HepG2 (cell line): ENCODE measurements around the gene SGPP1. TPM values are rescaled to one million over a fixed set of nuclear protein-coding genes. Genes with fewer than 3 reads are reported as not detected.
A peak's percentile ranks its signal among the peaks of the same experiment; 100 is the strongest.

ENCODE experiments used
- BRCA1 ChIP-seq: sonication (generic); formaldehyde crosslinking; IDR thresholded peaks from 2 replicates; pipeline ENCODE4 v1.4.0; 2020; ENCODE audit warnings: missing genetic modification reagents
- MAZ ChIP-seq, 2 experiments: sonication (generic) in 1 of 2; formaldehyde crosslinking in 1 of 2; IDR thresholded peaks; 2 replicates each; pipeline versions ENCODE4 v1.5.0 to v1.6.1; 2012 to 2020; ENCODE audit warnings: low read depth in 2 of 2, mild to moderate bottlenecking in 2 of 2, borderline replicate concordance in 1 of 2, improper control_type of control experiment in 1 of 2, low read length in 1 of 2, missing genetic modification reagents in 1 of 2, moderate library complexity in 1 of 2
- MIER3 ChIP-seq: IDR thresholded peaks from 2 replicates; pipeline ENCODE4 v1.6.1; 2016; ENCODE audit warnings: missing compliant biosample characterization, borderline replicate concordance
- PAF1 ChIP-seq: IDR thresholded peaks from 2 replicates; pipeline ENCODE4 v1.6.1; 2016; ENCODE audit warnings: missing genetic modification reagents, missing compliant biosample characterization
- PLRG1 ChIP-seq: fragments of 450-650 bp; conservative IDR thresholded peaks from 2 replicates; pipeline ENCODE4 v1.6.1; 2016
- SOX13 ChIP-seq, 3 experiments: fragments of 450-650 bp in 1 of 3; sonication (generic) in 1 of 3; formaldehyde crosslinking in 1 of 3; IDR thresholded peaks in 2 of 3; conservative IDR thresholded peaks in 1 of 3; 2 replicates each; pipeline versions ENCODE4 v1.5.0 to v1.6.1; 2016 to 2020; ENCODE audit warnings: antibody characterized with exemption in 1 of 3, mild to moderate bottlenecking in 1 of 3, missing compliant biosample characterization in 1 of 3, missing genetic modification reagents in 1 of 3, moderate library complexity in 1 of 3
- SP4 ChIP-seq: sonication (generic); formaldehyde crosslinking; IDR thresholded peaks from 2 replicates; pipeline ENCODE4 v1.8.1; 2023; ENCODE audit warnings: mild to moderate bottlenecking, missing genetic modification reagents
- ZFP90 ChIP-seq: sonication (generic); formaldehyde crosslinking; IDR thresholded peaks from 2 replicates; pipeline ENCODE4 v1.8.0; 2022; ENCODE audit warnings: missing genetic modification reagents, mild to moderate bottlenecking, inconsistent platforms, borderline replicate concordance
- ZFX ChIP-seq: sonication (generic); formaldehyde crosslinking; IDR thresholded peaks from 2 replicates; pipeline ENCODE4 v1.4.0; 2020; ENCODE audit warnings: mild to moderate bottlenecking, low read depth, missing genetic modification reagents, moderate library complexity
- ZMYM4 ChIP-seq: sonication (generic); formaldehyde crosslinking; IDR thresholded peaks from 2 replicates; pipeline ENCODE4 v1.8.1; 2023; ENCODE audit warnings: mild to moderate bottlenecking, missing genetic modification reagents
- ZNF180 ChIP-seq: sonication (generic); formaldehyde crosslinking; IDR thresholded peaks from 2 replicates; pipeline ENCODE4 v1.4.0; 2020; ENCODE audit warnings: low read depth, missing genetic modification reagents, borderline replicate concordance
- ZNF225 ChIP-seq: sonication (generic); formaldehyde crosslinking; IDR thresholded peaks from 2 replicates; pipeline ENCODE4 v1.4.0; 2020; ENCODE audit warnings: mild to moderate bottlenecking, missing genetic modification reagents
- ZNF30 ChIP-seq: sonication (generic); formaldehyde crosslinking; IDR thresholded peaks from 2 replicates; pipeline ENCODE4 v1.5.0; 2020; ENCODE audit warnings: mild to moderate bottlenecking, missing genetic modification reagents
- ZNF317 ChIP-seq: sonication (generic); formaldehyde crosslinking; IDR thresholded peaks from 2 replicates; pipeline ENCODE4 v1.5.0; 2020; ENCODE audit warnings: mild to moderate bottlenecking, missing genetic modification reagents
- ZSCAN25 ChIP-seq: sonication (generic); formaldehyde crosslinking; IDR thresholded peaks from 2 replicates; pipeline ENCODE4 v1.8.0; 2022; ENCODE audit warnings: mild to moderate bottlenecking, missing genetic modification reagents
- polyA plus RNA-seq, 8 experiments: library from polyadenylated mRNA; depleted of rRNA in 3 of 8; stranded (reverse) in 7 of 8; unstranded in 1 of 8; fragments of >200 nt; fragmentation: Illumina TruSeq in 4 of 8; extraction: Trizol in 4 of 8; gene quantifications; 2 replicates each; pipeline versions ENCODE4 v1.2.1 to v1.2.3, GENCODE V29; 2011 to 2016; ENCODE audit warnings: low read depth in 4 of 8, missing spikeins in 1 of 8, mixed read lengths in 1 of 8; ENCODE audit not compliant: insufficient read depth in 1 of 8
- total RNA-seq, 5 experiments: library from RNA; depleted of rRNA; stranded (reverse); fragments of >200 nt; fragmentation: Illumina TruSeq; extraction: Trizol; gene quantifications; 2 replicates each; pipeline ENCODE4 v1.2.3, GENCODE V29; 2016; ENCODE audit warnings: low read depth in 1 of 5
- TF ChIP-seq, protein P1 (sequence below): fragments of 450-650 bp; IDR thresholded peaks from 2 replicates; pipeline ENCODE4 v1.6.1; 2017
- TF ChIP-seq, protein P2 (sequence below): sonication (generic); formaldehyde crosslinking; IDR thresholded peaks from 2 replicates; pipeline ENCODE4 v1.8.0; 2022; ENCODE audit warnings: missing genetic modification reagents, mild to moderate bottlenecking, borderline replicate concordance
- TF ChIP-seq, protein P3 (sequence below): sonication (generic); formaldehyde crosslinking; IDR thresholded peaks from 2 replicates; pipeline ENCODE4 v1.5.0; 2020; ENCODE audit warnings: mild to moderate bottlenecking, missing genetic modification reagents, moderate library complexity
- TF ChIP-seq, protein P4 (sequence below): sonication (generic); formaldehyde crosslinking; IDR thresholded peaks from 2 replicates; pipeline ENCODE4 v1.8.1; 2022; ENCODE audit warnings: low read depth, mild to moderate bottlenecking, missing genetic modification reagents

SGPP1 gene
- total and polyA plus RNA-seq, 2 of the 13 experiments (the other 11 are each of a cell fraction or from before 2014, with no cell fraction given), result 6.4 to 6.8 TPM

DNA sequence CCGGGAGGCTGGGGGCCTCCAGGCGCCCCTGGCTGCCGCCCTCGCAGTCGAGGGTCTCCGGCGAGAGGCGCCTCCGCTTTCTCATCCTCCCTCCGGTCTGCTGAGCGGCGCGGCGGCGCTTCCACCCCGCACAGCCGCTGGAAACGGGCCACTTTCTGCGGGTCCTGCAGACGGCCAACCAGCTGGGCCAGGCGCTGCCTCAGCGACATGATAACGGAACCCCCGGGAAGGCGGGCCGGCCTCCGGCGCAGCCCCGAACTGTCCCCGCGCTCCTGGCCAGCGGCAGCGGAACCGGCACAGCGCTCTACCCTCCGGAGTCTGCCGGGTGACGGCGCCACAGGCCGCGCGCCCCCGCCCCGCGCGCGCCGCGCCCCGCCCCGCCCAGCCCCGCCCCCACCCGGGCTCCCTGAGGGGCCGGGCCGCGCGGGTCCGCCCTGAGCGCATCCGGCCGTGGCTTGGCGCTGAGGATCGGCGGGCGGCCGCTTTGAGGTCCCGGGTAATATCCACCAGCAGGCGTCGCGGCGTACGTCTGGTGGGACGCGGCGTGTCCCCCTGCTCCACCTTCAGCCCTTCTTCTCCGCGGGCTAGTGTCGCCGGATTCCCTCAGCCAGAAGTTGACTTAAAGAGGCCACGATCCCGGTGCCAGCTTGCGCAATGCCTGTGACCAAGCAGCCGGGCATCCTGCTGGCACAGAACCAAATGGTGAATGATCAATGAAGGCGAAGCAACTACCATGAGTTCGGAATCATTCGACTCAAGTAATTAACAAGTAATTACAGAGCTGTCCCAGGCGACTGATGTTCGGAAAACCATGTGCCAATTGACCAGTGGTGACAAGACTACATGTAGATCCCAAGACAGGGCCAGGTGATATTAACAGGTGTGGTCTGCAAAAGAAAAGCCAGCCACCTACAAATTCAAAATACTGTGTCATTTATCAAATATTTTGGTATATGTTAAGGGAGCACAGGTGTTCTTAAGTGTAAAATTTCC lies at the start of gene SGPP1 (continued):
- TF ChIP-seq MAZ (IDR thresholded peaks at IDR 0.05; ENCODE audit: borderline replicate concordance, low read depth, low read length), result no peak
- TF ChIP-seq MAZ (CRISPR knock-in tag; IDR thresholded peaks at IDR 0.05; ENCODE audit: low read depth), result peak; percentile 52; the same call in 1 of the 2 replicates
- no peak for TF ChIP-seq ZFP90 (CRISPR knock-in tag)
- TF ChIP-seq, protein P1, sequence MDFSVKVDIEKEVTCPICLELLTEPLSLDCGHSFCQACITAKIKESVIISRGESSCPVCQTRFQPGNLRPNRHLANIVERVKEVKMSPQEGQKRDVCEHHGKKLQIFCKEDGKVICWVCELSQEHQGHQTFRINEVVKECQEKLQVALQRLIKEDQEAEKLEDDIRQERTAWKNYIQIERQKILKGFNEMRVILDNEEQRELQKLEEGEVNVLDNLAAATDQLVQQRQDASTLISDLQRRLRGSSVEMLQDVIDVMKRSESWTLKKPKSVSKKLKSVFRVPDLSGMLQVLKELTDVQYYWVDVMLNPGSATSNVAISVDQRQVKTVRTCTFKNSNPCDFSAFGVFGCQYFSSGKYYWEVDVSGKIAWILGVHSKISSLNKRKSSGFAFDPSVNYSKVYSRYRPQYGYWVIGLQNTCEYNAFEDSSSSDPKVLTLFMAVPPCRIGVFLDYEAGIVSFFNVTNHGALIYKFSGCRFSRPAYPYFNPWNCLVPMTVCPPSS, result no peak
- 0 out of 2 replicates have a peak, but pooled peaks have one; percentile 35 for TF ChIP-seq ZNF317
- TF ChIP-seq SP4, result 0 out of 2 replicates have a peak, but pooled peaks have one; percentile 6
- TF ChIP-seq, protein P2, sequence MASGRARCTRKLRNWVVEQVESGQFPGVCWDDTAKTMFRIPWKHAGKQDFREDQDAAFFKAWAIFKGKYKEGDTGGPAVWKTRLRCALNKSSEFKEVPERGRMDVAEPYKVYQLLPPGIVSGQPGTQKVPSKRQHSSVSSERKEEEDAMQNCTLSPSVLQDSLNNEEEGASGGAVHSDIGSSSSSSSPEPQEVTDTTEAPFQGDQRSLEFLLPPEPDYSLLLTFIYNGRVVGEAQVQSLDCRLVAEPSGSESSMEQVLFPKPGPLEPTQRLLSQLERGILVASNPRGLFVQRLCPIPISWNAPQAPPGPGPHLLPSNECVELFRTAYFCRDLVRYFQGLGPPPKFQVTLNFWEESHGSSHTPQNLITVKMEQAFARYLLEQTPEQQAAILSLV, result 0 out of 2 replicates have a peak, but pooled peaks have one; percentile 29
- no peak for TF ChIP-seq PAF1
- TF ChIP-seq, protein P3, sequence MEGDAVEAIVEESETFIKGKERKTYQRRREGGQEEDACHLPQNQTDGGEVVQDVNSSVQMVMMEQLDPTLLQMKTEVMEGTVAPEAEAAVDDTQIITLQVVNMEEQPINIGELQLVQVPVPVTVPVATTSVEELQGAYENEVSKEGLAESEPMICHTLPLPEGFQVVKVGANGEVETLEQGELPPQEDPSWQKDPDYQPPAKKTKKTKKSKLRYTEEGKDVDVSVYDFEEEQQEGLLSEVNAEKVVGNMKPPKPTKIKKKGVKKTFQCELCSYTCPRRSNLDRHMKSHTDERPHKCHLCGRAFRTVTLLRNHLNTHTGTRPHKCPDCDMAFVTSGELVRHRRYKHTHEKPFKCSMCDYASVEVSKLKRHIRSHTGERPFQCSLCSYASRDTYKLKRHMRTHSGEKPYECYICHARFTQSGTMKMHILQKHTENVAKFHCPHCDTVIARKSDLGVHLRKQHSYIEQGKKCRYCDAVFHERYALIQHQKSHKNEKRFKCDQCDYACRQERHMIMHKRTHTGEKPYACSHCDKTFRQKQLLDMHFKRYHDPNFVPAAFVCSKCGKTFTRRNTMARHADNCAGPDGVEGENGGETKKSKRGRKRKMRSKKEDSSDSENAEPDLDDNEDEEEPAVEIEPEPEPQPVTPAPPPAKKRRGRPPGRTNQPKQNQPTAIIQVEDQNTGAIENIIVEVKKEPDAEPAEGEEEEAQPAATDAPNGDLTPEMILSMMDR (CRISPR knock-in tag), result peak; percentile 76
- TF ChIP-seq ZNF180 (CRISPR knock-in tag), result no peak
- TF ChIP-seq ZNF30, result no peak
- no peak for TF ChIP-seq ZSCAN25
- TF ChIP-seq ZMYM4 (CRISPR knock-in tag), result peak; percentile 73; the same call in 1 of the 2 replicates
- no peak for TF ChIP-seq PLRG1
- TF ChIP-seq ZFX (CRISPR knock-in tag), result peak; percentile 82
- no peak for TF ChIP-seq ZNF225 (CRISPR knock-in tag)
- TF ChIP-seq SOX13 (IDR thresholded peaks at IDR 0.05), result no peak
- TF ChIP-seq SOX13 (CRISPR knock-in tag; conservative IDR thresholded peaks at IDR 0.05 in 1 of 2, IDR thresholded peaks at IDR 0.05 in 1 of 2), result no peak; a peak in 1 of 4 replicates
- TF ChIP-seq, protein P4, sequence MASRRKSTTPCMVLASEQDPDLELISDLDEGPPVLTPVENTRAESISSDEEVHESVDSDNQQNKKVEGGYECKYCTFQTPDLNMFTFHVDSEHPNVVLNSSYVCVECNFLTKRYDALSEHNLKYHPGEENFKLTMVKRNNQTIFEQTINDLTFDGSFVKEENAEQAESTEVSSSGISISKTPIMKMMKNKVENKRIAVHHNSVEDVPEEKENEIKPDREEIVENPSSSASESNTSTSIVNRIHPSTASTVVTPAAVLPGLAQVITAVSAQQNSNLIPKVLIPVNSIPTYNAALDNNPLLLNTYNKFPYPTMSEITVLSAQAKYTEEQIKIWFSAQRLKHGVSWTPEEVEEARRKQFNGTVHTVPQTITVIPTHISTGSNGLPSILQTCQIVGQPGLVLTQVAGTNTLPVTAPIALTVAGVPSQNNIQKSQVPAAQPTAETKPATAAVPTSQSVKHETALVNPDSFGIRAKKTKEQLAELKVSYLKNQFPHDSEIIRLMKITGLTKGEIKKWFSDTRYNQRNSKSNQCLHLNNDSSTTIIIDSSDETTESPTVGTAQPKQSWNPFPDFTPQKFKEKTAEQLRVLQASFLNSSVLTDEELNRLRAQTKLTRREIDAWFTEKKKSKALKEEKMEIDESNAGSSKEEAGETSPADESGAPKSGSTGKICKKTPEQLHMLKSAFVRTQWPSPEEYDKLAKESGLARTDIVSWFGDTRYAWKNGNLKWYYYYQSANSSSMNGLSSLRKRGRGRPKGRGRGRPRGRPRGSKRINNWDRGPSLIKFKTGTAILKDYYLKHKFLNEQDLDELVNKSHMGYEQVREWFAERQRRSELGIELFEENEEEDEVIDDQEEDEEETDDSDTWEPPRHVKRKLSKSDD (CRISPR knock-in tag), result no peak
- peak; percentile 23; the same call in 1 of the 2 replicates for TF ChIP-seq BRCA1
- TF ChIP-seq MIER3, result peak; percentile 16; the same call in 1 of the 2 replicates
